HK-2 (cell line): ENCODE measurements around the gene CENPH.
"Not testable (repeated sequence)": the region's sequence is repeated elsewhere in the genome, so short reads cannot be mapped to it uniquely, and the experiment has no call there.

Experiments
- DNase-seq: peaks from one replicate; pipeline ENCODE4 v3.0.0-alpha.2; 2018; ENCODE audit not compliant: unreplicated experiment

The CENPH gene

DNA sequence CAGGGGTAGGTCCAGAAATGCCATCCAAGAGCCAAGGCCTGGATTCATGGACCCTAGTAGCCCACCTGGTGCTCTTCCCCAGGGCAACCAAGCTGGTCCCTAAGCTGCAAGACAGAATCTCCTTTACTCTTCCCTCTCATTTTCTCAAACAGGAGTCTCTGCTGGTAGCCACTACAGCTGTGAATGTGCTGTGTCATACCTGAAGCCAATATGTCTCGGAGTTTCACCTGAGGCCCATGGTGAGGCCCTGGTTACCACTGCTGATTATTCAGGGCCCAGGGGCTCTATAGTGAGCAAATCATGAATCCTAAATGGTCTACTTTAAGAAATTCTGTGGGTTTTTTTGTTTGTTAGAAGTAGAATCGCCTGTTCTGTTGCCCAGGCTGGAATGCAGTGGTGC, 61.2 kb downstream of the CENPH start:
- DNase-seq: no peak

DNA sequence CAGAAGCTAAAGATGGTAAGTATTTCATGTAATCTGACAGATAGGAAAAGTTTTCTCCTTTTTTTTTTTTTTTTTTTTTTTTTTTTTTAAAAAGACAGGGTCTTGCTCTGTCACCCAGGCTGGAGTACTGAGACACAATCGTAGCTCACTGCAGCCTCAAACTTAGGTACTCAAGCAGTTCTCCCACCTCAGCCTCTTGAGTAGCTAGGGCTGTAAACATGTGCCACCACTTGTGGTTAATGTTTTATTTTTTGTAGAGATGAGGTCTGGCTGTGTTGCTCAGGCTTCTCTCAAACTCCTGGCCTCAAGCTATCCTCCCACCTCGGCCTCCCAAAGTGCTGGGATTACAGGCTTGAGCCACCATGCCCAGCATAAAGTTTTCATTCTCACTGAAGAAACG, 63.1 kb downstream of the CENPH start:
- DNase-seq: no peak

DNA sequence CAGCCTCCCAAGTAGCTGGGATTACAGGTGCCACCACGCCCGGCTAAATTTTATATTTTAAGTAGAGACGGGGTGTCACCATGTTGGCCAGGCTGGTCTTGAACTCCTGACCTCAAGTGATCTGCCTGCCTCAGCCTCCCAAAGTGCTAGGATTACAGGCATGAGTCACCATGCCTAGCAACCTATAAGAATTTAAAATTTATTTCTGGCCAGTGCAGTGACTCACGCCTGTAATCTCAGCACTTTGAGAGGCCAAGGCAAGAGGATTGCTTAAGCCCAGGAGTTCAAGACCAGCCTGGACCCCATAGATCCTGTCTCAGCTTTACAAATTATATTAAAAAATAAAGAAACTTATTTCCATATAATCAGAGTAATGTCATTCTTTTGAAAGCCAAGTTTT, 66.6 kb downstream of the CENPH start:
- not testable (repeated sequence) for DNase-seq

GRCh38 chr5:69257577-69257976, 68.2 kb downstream of the CENPH start:
- DNase-seq: no peak
